ENCODE measurements around the gene JARID2.

JARID2 gene

DNA sequence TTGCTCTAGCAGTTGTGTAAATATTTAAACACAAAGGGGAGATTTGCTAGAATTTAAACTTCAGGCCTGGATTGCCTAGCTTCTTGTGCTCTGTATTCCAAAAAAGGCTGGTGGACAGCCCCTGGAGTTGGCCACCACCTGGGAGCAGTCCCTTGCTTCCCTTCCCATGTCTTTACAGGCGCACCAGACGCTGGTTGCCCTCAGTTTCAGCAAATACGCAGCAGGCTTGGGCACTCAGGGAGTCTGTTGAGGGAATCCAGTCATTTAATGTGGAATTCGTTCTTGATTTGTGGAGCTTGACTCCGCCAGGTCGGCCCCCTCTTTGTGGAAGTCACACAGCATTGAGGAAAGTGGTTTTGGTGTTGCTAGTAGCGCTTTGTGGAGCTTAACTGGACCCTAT lies 260.2 kb downstream of the JARID2 start:
- TF ChIP-seq, protein P1, sequence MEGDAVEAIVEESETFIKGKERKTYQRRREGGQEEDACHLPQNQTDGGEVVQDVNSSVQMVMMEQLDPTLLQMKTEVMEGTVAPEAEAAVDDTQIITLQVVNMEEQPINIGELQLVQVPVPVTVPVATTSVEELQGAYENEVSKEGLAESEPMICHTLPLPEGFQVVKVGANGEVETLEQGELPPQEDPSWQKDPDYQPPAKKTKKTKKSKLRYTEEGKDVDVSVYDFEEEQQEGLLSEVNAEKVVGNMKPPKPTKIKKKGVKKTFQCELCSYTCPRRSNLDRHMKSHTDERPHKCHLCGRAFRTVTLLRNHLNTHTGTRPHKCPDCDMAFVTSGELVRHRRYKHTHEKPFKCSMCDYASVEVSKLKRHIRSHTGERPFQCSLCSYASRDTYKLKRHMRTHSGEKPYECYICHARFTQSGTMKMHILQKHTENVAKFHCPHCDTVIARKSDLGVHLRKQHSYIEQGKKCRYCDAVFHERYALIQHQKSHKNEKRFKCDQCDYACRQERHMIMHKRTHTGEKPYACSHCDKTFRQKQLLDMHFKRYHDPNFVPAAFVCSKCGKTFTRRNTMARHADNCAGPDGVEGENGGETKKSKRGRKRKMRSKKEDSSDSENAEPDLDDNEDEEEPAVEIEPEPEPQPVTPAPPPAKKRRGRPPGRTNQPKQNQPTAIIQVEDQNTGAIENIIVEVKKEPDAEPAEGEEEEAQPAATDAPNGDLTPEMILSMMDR (conservative IDR thresholded peaks at IDR 0.05; ENCODE audit: low read depth, low read length) = no peak
- no peak overlapping the region for H3K4me3 ChIP-seq (ENCODE audit: low read depth, low read length)
- DNase-seq (ENCODE audit: low read depth) = no peak

DNA sequence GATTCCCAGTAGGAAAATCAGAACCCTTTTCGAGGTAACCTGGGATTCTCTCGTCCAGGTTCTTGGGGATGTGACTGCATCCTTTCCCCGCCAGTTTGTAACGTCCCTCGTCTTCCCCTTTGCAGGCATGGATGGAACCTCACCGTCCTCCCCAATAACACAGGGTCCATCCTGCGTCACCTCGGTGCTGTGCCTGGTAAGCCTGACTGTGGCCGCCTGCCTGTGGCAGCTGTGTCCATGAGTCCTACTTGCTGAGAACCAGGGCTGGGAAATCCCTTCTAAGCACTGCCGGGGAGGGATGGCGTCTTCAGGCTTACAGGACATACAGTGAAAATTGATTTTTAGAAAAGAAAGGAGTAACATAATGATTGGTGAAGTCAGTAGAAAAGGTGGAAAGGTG lies 261.4 kb downstream of the JARID2 start:
- DNase-seq (ENCODE audit: low read depth) = no peak
- no peak overlapping the region for H3K4me3 ChIP-seq (ENCODE audit: low read depth, low read length)
- TF ChIP-seq, protein P1 (conservative IDR thresholded peaks at IDR 0.05; ENCODE audit: low read depth, low read length) = no peak

DNA sequence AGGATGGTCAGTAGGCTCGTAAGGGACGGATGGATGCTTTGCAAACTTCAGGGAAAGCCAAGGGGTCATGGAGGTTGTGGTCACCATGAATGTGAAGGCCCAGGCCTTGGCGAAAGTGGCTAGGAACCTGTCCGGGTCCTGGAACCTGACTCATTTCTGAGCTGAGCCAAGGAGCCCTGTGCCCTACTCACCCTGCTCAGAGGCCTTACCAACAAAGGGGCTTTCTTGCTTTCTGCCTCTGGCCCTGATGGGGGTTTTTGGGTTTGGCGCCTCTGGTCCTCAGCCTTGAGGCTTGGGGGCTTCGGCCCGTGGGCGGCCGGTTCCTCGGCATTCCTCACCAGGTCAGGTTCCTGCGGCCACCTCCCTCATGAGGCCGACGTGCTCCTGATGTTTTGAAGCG lies 261.9 kb downstream of the JARID2 start:
- no peak for DNase-seq (ENCODE audit: low read depth)
- TF ChIP-seq, protein P1 (conservative IDR thresholded peaks at IDR 0.05; ENCODE audit: low read depth, low read length) = no peak
- no peak overlapping the region for H3K4me3 ChIP-seq (ENCODE audit: low read depth, low read length)

DNA sequence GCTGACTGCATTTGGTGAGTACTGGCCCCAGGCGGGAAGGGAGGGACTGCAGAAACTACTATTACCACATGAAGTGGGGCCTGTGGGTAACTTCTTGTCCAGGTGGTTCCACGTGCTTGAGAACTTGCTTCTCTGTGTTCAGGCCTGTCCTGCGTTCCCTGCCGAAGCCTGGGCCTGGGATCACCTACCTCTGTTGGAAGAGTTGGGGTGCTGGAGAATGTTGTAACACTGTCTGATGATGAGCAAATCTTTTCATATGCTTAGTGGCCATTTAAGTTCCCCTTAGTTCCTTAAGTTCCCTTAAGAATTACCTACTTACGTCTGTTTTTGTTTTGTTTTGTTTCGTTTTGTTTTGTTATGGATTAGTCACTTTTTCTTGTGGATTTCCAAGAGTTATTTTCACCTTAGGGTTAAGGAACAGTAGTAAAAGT lies 262.6 kb downstream of the JARID2 start:
- H3K4me3 ChIP-seq (ENCODE audit: low read depth, low read length) = no peak overlapping the region
- no peak for DNase-seq (ENCODE audit: low read depth)
- TF ChIP-seq, protein P1 (conservative IDR thresholded peaks at IDR 0.05; ENCODE audit: low read depth, low read length) = no peak

DNA sequence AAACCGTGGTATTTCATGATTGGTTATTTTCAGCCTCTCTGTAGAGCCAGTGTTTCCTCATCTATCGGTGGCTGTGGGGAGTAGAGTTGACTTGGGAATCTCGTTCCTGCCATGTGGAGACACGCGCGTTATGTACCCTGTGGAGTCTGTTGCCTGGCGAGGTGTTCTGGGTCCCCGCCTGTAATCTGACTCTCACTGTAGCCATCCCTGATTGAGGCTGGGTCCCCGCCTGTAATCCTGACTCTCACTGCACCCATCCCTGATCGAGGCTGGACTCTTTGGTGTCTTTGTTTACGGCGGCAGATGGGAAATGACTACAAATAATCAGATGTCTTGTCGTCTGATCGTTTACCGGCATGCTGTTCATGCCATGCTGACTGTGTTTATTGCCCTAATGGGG lies 263.1 kb downstream of the JARID2 start:
- no peak overlapping the region for H3K4me3 ChIP-seq (ENCODE audit: low read depth, low read length)
- no peak for DNase-seq (ENCODE audit: low read depth)
- TF ChIP-seq, protein P1 (conservative IDR thresholded peaks at IDR 0.05; ENCODE audit: low read depth, low read length) = no peak

DNA sequence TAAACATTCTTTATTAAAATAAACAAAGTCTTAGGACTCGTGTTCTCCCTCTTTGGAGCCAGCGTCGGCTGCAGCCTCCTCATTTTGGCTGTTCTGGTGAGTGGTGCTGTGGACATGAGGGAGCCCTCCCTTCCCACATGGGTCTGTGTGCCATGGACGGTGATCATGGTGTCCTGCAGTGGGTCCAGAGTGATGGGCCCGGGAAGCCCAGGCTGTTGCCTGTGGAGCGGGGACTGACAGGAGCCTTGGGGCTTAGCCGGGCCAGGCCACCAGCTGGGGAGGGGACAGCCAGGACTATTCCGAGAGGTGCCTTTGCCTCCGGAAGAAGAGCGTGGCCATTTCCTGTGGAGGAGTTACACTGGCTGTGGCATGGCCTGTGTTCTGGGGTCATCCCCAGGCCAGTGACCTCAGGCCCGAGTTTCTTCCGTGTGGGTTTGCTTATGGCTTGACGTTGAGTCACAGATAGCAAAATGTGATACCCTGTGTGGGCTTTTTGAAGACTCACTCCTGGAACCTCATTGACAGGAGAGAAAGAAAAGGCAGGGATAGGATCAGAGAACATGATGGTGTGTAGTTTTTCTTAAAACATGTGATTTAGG lies 263.6 kb downstream of the JARID2 start:
- DNase-seq (ENCODE audit: low read depth) = no peak
- no peak overlapping the region for H3K4me3 ChIP-seq (ENCODE audit: low read depth, low read length)
- TF ChIP-seq, protein P1 (conservative IDR thresholded peaks at IDR 0.05; ENCODE audit: low read depth, low read length) = no peak

DNA sequence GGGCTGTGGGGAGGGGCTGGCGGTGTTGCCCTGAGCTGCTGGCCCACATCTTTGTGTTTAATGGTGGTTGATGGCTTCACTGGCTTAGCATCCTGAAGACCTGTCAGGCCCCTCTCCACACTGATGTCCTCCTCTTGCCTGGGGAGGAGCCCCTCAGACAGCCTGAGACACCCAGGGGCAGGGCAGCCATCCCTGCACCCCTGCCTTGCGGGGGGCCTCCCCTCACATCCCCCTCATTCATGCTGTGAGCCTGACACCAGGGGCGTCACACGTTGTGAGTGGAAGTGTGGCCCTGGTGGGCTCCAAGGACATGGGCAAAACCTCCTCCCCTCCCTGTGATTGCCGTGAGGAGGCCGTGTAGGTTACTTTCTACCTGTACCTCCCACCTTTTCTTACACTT lies 264.3 kb downstream of the JARID2 start:
- DNase-seq (ENCODE audit: low read depth) = no peak
- H3K4me3 ChIP-seq (ENCODE audit: low read depth, low read length) = no peak overlapping the region

More for the DNA sequence above, 264.3 kb downstream of the JARID2 start:
- TF ChIP-seq, protein P1 (conservative IDR thresholded peaks at IDR 0.05; ENCODE audit: low read depth, low read length) = no peak
